HG02852 (cell line): ENCODE results near the gene AMBP.

ENCODE experiments used
- ATAC-seq: cut with Tn5 transposase; IDR thresholded peaks from one replicate; pipeline ENCODE4 v1.9.1; 2021; ENCODE audit warnings: mild to moderate bottlenecking, moderate library complexity; ENCODE audit not compliant: unreplicated experiment

AMBP gene

DNA sequence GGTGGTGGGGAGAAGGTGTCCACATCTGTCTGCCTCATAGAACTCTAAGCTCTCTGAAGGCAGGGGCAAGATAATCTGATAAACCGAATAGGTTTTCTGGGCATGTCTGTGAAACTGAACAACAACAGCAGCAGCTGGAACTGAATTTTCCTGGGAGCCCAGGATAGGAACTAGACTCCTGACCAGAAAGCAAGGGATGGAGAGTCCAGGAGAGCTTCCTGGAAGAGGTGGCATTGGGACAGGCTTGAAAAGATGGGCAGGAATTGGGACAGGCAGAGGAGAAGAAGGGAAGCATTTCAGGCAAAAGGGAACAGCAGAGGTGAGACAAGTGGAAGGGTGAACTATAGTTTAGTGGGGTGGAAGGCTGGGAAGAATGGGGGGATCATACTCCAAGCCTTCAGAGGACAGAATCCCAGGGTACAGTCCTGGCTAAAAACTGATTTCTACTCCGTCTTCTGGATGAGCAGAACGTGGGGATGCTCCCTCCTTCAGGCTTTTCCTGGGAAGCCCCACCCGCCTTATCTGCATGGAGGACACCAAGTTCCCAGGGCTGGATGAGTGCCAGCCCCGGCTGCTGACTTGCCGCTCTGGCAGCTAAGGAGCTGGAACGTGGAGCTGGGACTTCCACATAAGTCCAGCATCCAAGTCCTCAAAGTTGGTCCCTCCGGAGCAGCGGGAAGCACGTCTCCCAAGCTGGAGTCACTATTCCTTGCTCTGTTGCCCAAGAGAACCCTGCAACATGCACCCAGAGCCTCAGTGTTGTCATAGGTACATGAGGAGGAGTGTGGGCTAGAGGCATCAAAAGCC lies 34.9 kb upstream of the AMBP start:
- ATAC-seq: no peak

DNA sequence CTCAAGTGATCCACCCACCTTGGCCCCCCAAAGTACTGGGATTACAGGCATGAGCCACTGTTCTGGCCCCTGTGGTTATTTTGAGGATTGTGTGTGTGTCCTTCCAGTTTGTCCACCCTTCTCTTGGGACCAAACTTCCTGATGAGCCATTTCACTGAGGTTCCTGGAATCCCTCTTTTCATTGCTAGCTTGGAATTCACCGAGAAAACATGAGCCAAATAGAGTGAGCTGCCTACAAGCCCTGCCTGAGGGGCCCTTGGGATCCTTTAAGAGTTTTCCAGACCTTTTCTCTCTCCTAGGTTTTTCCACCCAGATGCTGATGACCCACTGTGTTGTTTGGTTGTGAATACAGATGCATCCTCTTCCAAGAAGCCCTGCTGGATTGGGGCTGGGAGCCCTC lies 34.2 kb upstream of the AMBP start:
- ATAC-seq: no peak

DNA sequence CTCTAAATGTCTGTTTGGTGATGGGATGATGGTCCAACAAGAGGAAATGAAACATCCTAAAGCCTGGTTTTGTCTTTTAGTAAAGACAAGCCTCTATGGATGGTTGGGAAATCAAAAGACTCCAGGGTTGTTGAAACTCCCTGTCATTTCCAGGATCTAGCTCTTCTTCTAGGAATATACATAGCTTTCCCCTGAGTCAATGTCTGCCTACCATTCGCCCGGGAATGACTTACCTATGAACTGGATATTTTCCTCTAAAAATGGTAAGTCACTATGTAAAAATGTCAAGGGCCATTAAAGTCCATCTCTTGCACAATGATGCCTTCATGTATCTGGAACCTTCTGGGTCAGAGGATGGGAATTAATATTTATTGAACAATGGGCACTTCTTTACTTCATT lies 32.1 kb upstream of the AMBP start:
- ATAC-seq: no peak

DNA sequence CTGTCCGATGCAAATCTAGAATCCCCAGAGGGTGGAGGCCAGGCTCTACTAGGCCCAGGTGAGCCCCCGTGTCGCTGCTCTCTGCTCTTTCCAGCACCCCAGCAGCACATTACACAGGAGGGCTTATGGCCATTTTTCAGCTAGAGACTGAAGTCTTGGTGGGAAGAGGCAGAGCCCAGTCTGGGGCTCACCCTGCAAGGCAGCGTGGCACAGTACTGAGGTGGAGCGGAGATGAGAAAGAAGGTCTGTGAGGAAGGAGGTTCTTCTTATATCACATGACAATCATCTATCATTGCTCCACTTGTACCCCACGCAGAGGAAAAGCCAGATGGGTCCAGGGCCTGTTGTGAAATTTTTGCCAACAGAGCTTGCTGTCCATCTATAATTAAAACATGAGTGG lies 31.0 kb upstream of the AMBP start:
- no peak for ATAC-seq

DNA sequence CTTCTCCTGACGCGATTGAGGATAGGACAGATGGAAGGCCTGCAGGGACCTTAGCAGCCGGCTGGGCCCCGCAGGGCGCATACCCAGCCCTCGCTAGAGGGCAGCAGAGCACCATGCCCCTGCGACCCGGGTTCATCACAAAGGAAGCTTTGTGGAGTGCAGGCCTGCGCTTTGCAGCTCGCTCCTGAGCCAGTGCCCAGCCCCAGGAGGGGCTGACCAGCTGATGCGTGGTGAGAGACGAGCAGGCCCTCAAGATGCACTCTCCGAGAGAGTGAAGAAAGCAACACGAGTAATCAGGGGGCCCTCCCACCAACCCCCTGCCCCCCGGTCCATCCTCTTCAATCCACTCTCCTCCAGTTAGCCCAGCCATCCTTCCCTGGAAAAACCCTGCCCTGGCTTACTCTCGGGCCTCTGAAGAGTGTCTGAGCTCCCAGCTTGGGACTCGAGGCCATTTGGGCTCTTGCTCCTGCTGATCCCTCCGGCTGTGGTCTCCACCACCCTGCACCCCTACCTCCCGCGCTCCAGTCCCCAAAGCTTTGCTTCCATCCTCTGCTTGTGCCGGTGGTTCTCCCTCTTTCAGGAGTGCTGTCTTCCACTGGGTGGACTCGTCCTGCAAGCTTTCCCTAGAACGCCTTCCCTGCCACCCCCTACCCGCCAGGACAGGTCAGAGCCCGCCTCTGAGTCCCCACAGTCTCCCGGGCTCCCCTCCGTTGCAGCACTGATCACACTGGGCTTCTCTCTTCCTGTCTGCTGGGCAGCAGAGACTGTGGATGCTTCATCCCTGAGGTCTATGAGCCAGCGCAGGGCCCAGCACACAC lies 30.1 kb upstream of the AMBP start:
- ATAC-seq: no peak

DNA sequence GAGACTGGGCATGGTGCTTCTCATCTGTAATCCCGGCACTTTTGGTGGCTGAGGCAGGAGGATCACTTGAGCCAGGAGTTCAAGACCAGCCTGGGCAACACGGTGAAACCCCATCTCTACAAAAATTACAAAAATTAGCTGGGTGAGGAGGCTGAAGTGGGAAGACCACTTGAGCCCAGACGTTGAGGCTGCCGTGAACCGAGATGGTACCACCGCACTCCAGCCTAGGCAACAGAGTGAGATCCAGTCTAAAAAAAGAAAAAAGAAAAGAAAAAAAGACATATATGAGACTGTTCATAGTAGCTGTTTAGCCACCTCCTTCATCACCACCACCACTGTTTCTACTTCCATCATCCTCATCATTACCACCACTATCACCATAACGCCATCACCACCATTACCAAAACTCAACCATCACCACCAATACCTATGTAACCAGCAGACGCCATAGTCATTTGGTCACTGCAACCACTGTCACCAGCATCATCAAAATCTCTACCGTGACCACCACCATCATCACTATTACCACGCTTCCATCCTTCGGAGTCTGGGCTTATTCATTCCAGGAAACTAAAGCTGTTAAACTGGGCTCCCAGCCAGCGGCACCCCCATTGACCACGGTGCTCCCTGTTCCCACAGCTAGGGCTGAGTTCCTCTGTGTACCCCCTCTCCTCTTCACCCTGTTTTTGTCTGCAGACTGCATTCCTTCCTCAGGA lies 29.3 kb upstream of the AMBP start:
- ATAC-seq: no peak

DNA sequence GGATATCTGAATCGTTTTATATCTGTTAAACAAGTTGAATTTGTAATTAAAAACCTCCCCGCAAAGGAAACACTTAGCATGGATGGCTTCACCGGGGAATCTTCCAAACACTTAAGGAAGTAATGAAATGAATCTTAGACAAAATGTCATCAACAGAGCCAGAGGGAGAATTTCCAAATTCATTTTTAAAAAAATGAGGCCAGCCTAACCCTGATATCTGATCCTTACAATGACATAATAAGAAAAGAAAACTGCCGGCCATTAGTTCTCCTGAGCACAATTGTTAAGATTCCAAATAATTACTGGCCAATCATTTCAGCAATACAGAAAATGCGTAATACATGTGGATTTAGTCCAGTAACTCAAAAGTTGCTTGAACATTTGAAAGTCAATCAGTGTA lies 27.1 kb upstream of the AMBP start:
- ATAC-seq: no peak

DNA sequence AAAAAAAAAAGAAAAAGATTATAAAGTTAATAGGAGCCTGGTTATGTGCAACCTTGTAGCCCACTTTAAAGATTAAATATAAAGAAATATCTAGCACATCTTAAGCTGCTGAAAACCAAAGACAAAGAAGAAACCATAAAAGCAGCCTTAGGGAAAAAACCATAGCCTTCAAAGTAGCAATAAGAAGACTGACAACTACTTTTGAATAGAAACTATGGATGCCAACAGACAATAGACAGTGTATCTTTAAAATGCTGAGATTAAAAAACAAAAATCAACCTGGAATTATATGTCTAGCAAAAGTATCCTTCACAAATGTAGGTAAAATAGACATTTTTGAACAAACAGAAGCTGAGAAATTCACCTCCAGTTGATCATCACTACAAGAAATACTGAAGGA lies 24.4 kb upstream of the AMBP start:
- ATAC-seq: no peak

DNA sequence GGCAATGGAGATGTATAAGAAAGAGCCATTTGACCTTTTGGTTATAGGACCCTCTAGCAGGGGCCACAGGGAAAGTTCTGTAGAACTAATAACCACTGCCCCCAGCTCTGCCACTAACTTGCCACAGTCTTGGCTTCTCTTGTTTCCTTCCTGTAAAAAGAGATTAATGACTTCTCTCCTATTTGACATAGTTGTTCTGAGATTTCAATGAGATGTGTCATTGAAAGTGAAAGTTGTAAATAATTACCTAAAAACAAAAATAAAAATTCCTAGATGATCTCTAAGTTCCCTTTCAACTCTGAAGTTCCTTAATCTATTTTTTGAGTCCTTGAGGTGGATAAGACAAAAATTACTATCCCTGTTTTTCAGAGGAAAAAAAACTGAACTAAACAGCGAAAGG lies 22.4 kb upstream of the AMBP start:
- ATAC-seq: no peak

DNA sequence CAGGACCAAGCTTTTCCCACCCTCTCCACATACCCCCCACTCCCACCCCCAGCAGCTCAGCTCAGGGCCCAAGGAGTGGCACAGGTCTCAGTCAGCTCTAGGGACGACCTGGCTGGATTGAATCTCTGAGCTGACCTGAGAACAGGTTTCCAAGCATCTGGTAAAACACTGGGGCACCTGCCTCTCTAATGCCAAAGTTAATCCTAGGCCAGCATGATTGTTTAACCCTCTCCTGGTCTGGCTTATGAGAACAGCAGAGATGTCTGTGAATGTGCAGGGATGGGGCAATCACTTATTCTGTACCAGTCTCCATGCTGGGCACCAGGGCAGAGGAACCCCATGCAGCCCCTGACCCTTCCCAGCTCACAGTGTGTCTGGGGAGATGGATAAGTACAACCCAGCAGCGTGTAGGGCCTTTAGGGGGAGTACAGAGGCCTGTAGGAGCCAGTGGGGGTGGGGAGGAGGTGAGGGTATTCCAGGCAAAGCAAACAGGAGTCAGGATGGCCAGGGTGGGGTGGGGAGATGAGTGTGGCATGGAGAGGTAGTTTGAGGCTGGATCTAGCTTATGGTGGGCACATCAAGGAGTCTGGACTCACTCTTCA lies 21.7 kb upstream of the AMBP start:
- no peak for ATAC-seq

DNA sequence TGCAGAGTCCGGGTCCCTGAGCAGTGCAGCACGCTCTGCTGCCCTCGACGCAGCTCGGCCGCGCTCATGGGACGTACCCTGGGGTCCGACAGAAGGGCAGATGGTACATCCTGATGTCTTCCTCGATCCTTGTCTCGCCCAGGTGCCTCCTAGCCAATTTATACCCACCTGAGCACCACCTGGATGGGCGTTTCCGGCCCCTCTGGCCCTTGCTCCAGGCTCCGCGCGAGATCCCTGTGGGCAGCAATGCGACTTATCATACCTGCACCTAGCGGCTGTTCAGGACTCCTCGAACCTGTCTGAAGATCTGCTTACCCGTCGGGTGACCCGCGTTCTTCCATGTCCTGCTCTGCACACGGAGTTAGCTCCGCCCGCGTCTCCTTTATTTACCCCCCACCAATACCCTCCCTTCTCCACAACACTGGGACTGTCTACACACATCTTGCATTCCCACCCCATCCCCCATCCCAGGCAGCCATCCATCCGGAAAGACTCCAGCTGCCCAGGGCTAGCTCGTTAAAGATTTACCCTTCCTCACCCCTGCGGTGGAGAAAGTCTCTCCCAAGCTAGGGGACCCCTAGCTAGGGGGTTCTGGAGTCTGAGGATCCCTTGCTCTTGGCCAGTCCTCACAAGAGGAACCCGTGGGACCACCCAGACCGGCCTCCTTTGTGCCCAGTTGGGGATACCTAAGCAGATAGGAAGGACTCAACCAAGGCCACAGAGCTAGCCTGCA lies 21.0 kb upstream of the AMBP start, which contains the start of gene KIF12:
Gene KIF12 (minus strand): TSS at position 357 of the 733 bp plus-strand sequence. CDS start 16 bp downstream, at position 341.
- ATAC-seq: no peak

DNA sequence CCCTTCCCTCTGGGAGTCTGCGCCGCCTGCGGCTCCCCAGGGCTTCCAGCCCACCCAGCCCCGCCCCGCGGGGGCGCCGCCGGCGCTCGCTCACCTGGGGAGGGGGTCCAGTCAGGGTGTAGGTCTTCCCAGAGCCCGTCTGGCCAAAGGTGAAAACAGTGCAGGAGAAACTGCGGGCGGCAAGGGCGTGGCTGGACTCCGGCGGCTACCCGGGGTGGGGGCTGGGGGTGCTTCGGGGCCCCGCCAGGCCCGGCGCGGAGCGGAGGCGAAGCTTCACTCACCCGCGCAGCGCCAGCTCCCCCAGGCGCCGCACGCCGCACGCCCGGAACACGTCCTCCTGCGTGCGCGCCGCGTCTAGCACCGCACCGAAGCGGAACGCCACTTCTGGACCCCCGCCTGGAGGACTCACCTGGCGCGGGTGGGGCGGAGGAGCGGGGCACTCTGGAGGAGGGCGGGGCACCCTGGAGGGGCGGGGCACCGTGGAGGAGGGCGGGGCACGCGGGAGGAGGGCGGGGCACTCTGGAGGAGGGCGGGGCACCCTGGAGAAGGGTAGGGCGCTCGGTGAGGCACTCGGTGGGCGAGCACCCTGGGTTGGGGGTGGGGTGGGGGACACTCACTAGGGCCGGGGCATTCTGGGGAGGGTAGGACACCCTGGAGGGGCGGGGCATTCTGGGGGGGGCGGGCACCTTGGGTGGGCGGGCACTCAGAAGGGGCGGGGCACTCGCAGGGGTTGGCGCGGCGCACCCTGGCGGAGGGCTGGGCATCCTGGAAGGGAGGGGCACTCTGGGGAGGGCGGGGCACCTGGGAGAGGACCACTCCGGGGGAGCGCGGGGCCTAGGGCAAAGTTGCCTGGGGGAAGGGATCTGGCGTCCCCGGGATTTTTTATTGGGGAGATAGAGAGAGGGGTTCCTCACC lies 20.2 kb upstream of the AMBP start:
- no peak for ATAC-seq

DNA sequence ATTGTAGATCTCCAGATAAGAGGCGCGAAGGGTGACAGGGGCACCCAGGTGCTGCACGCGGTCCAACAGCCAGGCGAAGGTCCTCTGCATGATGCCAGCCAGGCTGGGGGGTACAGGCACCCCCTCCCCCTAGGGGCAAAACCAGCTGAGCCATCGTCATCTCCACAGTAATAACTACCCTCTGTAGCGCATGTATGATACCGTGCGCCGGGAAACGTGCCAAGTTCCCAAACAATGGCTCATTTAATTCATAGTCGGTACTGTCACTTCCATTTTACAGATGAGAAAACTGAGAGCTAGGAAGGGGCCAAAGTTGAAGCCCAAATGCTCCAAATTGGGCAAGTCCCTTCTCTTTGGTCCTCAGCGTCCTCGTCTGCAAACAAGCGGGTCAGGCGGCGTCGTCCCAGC lies 19.5 kb upstream of the AMBP start:
- ATAC-seq: no peak

DNA sequence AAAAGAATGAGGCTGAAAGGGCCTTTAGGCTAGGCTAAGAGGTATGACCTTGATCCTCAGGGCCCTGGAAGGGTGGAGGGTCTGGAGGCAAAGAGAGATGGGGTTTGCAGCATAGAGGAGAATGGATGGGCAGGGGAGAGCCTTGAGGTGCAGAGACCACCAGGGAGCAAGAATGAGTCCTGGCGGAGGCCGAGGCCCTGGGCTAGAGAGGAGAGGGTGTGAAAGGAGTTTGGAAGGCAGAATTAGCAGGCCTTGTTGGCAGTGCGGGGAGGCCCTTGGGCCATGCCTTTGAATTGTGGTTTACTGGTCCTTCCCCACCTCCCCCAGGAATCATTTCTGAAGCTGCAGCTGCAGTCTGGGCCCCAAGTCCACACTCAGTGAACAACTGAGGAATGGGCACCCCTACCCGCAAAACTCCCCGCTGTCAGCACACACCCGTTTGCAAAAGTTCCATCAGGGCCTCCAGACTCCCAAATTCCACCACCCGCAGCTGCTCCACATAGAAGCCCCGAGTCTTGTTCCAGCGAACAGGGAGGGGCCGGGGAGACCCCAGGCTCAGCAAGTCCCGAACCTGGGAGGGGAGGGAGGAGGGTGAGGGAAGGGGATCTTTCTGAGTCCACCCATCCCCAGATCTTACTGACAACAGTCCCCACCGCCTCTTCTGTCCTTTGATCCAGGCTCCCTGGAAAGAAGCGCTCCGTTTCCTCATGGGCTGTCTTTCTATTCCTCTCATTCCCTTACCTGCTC lies 18.9 kb upstream of the AMBP start:
- ATAC-seq: no peak

DNA sequence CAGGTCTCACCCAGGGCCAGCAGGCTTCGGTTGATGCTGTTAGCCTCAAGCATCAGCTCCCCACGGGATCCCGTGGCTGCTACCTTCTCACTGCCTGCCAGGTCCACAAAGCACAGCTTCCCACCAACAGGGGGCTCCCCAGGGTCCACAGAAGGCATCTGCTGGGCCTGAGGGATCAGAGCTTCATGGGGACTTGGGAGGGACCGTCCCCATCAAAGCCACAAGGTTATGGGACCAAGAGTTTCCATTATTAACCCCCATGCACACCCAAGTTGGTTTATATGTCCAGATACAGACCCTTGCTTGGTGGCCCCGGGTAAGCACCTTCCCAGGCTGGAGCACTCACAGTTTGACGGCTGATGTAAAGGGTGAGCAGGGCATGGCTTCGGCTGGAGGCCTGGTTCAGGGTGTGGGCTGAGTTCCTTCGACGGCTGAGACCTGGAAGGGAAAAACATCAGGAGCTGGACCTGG lies 18.0 kb upstream of the AMBP start:
- no peak for ATAC-seq

DNA sequence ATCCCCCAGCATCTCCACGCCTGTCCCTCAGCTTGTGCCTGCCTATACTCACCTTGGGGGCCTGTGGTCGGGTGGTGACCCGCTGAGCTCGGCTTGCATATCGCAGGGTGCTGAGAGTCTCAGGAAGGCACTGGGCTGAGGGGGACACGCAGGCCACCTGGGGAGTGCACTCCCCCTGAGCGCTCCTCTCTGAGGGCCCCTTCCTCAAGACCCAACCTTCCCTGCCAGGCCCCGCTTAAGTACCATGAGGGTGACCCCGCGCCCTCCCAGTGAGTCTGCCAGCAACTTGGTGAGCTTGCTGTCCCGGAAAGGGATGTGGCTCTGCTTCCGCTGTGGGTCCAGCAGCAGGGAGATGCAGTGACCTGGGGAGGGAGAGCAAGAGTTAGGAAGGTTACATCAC lies 16.9 kb upstream of the AMBP start:
- no peak for ATAC-seq

DNA sequence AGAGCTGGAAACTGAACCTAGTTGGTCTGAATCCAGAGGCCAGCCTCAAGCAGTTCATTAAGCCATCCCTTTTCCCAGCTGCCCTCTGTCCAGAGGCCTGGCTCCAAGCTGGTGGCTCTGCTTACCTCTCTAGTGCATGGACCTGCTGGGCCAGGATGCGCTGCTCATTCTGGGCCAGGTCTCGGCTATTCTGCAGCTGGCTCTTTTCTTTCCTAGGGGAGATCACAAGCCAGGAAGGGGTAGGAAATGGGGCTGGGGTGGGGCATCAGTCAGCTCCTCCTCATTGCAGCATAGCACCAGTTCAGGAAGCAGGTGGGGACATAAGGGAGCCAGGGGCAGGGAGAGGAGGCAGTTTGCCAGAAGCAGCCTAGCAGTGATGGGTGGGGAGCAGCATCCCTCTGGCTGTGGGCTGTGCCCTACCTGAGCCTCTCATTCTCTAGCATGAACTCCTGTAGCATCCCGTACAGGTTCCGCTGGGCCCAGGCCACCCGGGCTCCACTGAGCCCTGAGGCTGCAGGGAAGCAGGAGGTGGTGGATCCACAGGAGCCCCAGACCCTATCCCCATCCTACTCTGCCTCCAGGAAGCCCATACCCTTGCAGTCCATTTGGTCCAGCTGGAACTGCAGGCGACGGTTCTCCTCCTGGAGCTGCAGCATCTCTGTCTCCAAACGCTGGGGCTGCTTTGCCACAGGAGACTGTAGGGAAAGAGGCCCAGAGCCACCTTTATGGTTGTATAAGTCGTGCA lies 15.8 kb upstream of the AMBP start:
- no peak for ATAC-seq

DNA sequence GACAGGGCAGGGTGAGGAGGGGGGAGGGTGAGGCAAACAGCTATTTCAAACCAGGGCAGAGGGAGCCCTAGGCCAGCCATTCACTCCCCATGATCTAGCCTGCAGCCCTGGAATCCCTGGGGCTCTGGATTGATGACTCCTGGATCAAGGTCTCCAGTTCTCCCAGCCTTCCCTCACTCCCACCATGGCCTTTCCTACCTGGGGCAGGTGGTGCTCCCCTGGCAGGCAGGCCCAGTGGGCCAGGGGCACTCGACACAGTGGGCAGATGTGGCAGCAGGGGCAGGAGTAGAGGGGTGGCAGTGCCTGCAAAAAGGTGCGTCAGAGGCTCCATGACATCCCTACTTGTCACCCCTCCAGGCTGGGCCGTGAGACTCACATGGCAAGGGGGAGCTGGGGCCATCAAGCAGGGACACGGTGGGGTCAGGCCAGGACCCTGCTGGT lies 15.0 kb upstream of the AMBP start:
- ATAC-seq: no peak
